Central memory CD8-positive, alpha-beta T cell (primary cell): ENCODE data around the gene NXPH1.

ENCODE experiments used
- ATAC-seq: fragments of 150-1000 bp; cut with Tn5 transposase; replicated peaks from 2 replicates; pipeline ENCODE4 v1.10.0; 2022; ENCODE audit warnings: mild to moderate bottlenecking, moderate FRiP score, moderate number of reproducible peaks; ENCODE audit not compliant: poor library complexity, severe bottlenecking; ENCODE audit errors: extremely low read depth
- DNase-seq, 2 donors: peaks; one replicate each; pipeline ENCODE4 v3.0.0; 2021; ENCODE audit warnings: low spot score in 2 of 2
- H3K27ac Mint-ChIP-seq: one replicate; pipeline ENCODE4 v1.8.0; 2022; ENCODE audit warnings: low read depth, mild to moderate bottlenecking, moderate library complexity, mixed read lengths
- H3K27me3 Mint-ChIP-seq: one replicate; pipeline ENCODE4 v1.8.0; 2022; ENCODE audit warnings: mixed read lengths
- H3K36me3 Mint-ChIP-seq: one replicate; pipeline ENCODE4 v1.8.0; 2022; ENCODE audit warnings: mild to moderate bottlenecking, moderate library complexity, mixed read lengths; ENCODE audit not compliant: insufficient read depth
- H3K4me1 Mint-ChIP-seq: one replicate; pipeline ENCODE4 v1.8.0; 2022; ENCODE audit warnings: mixed read lengths
- H3K4me3 Mint-ChIP-seq: one replicate; pipeline ENCODE4 v1.8.0; 2022; ENCODE audit warnings: mild to moderate bottlenecking, moderate library complexity, mixed read lengths
- H3K9me3 Mint-ChIP-seq: one replicate; pipeline ENCODE4 v1.8.0; 2022; ENCODE audit warnings: mixed read lengths

NXPH1 gene

DNA sequence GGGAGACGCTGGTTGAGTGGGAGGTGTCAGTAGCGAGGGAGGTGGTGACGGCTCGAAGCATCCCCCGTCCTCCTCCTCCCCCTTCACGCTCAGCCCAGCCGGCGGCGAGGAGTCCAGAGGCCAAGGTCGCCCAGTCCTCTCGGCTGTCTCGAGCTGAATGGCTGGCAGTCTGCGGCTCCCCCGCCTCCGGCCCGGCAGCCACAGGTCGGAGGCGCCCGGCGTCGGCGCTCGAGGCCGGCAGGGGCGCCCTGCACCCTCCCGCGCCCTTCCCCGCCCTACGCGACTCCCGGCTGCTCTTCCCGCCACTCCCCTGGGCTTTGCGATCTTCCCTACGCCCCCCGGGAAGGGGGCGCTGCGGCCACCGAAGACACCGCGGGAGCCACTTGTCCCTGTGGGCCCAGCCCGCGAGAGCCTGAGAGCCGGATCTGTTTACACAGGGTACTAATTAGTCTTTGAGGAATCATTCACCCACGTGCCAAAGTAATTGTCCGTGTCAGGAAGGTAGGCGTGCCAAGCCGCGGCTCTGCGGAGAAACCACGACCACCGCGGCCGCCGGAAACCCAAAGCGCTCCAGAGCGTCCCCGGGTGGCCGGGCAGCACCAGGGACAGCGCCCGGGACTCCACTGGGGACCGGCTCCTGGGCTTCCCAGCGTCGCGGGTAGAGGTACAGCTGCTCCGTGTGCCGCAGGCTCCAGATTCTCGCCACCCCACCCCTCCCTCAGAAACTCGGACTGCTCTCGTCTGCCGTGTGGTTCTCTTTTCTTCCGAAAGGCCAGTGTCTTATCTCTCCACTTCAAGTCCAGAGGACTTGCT lies at the start of gene NXPH1:
TSS of gene NXPH1 (plus strand) at position 133 of the 813 bp plus-strand sequence.
- peaks cover 68% of the 10 kb centered on the region for H3K27me3 Mint-ChIP-seq
- peaks cover 1% of the 10 kb centered on the region for H3K36me3 Mint-ChIP-seq
- peaks cover 5% of the 10 kb centered on the region for H3K9me3 Mint-ChIP-seq
- ATAC-seq (peak; percentile 28), DNase-seq (no peak)
- H3K27ac Mint-ChIP-seq: no peak within 1 kb of the TSS
- H3K4me3 Mint-ChIP-seq: peak within 1 kb of the TSS; percentile 34
- H3K4me1 Mint-ChIP-seq: peaks cover 21% of the 10 kb centered on the region

DNA sequence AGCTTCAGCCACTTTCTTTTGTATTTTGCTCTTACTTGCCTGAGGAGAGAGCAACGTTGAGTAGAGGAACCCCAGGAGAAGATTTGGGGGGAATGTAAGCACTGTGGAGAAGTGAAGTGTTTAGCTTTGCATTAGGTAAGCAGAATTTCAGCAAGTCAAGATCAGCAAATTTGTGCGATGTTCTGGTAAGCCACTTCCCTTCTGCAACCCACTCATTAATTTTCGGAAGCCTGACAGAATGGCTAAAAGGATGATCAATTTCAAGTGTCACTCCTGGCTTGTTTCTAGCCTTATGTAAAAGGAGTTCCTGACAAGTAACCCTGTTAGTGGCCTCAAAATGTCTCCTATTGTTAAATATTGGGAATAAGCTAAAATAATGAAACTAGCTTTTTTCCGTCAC lies 48.5 kb upstream of the NXPH1 start:
- no peak overlapping the region for H3K27ac Mint-ChIP-seq
- H3K4me3 Mint-ChIP-seq: no peak overlapping the region

DNA sequence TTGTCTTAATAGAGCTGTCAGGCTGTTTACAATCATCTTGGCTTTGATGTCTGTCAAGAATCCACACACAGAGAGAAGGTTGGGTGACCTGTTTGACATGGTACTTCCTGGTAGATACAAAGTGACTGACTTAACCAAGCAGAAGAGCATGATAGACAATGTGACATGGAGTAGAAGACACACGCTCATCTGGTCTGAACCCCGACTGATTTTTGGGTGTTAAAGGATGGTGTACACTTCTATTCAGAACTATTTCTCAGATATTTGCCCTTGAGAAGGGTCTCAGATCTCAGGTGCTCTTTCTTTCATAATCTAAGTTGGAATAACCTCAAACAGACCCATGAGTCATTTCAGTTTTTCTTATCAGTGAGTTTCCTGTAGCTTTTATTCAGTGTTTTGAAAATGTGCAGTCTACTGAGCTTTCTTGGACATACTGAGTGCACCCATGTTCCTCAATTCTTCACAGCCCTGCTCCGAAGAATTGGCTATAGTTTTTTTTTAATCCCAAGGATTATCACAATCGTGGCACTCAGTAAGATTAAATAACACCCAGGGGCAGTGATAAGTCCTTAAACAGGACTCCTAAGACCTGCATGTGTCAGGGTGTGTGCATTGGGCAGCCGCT lies 46.4 kb upstream of the NXPH1 start:
- DNase-seq (no peak), ATAC-seq (no peak)
- Mint-ChIP-seq H3K27me3 (peaks cover 50% of the 10 kb centered on the region), H3K36me3 (no peaks in the 10 kb centered on the region), H3K4me1 (no peaks in the 10 kb centered on the region), H3K4me3 (no peak overlapping the region), H3K9me3 (no peaks in the 10 kb centered on the region), H3K27ac (no peak overlapping the region)

More for the DNA sequence above, 48.5 kb upstream of the NXPH1 start:
- Mint-ChIP-seq H3K36me3 (no peaks in the 10 kb centered on the region), H3K4me1 (no peaks in the 10 kb centered on the region), H3K9me3 (no peaks in the 10 kb centered on the region), H3K27me3 (peaks cover 41% of the 10 kb centered on the region)
- ATAC-seq: no peak
- DNase-seq: no peak

DNA sequence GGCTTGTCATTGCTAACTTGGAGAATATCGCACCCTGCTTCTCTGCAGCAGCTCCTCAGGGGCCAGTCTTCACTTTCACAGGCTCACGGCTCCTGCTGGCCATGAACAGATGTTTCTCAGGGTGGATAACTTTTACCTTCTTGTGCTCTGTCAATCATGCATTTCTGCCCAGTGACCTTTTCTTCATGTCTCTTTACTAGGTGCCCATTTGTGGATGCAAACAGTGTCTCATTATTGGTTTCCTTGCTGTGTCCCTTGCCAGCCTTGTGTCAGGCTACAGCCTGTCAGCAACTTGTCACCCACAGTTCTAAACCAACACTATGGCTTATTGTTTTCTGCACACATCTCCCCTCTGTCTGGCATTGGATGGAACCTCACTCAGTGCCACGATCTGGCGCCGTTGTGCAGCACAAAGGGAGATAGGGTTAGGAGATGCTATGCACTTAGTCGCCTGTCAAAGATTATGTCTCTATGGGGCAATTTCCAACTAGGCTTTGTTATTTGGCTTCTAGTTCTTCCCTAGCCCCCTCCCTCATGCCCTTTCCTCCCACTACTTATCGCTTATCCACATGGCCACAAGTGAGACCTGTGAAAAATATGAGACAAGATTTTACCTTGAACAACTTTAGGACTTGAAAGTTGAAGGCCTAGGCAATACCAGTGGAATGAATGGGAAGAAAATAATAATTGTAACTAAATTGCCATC lies 45.7 kb upstream of the NXPH1 start:
- ATAC-seq: no peak
- Mint-ChIP-seq H3K4me1 (no peaks in the 10 kb centered on the region), H3K27ac (no peak overlapping the region), H3K36me3 (peaks cover 1% of the 10 kb centered on the region), H3K4me3 (no peak overlapping the region), H3K27me3 (peaks cover 52% of the 10 kb centered on the region), H3K9me3 (no peaks in the 10 kb centered on the region)
- DNase-seq: no peak

GRCh38 chr7:8388257-8388625 lies 45.2 kb upstream of the NXPH1 start:
- H3K4me1 Mint-ChIP-seq: no peaks in the 10 kb centered on the region
- ATAC-seq: no peak
- H3K27ac Mint-ChIP-seq: no peak overlapping the region
- peaks cover 56% of the 10 kb centered on the region for H3K27me3 Mint-ChIP-seq
- no peaks in the 10 kb centered on the region for H3K9me3 Mint-ChIP-seq
- H3K36me3 Mint-ChIP-seq: peaks cover 2% of the 10 kb centered on the region
- no peak overlapping the region for H3K4me3 Mint-ChIP-seq
- DNase-seq: no peak

DNA sequence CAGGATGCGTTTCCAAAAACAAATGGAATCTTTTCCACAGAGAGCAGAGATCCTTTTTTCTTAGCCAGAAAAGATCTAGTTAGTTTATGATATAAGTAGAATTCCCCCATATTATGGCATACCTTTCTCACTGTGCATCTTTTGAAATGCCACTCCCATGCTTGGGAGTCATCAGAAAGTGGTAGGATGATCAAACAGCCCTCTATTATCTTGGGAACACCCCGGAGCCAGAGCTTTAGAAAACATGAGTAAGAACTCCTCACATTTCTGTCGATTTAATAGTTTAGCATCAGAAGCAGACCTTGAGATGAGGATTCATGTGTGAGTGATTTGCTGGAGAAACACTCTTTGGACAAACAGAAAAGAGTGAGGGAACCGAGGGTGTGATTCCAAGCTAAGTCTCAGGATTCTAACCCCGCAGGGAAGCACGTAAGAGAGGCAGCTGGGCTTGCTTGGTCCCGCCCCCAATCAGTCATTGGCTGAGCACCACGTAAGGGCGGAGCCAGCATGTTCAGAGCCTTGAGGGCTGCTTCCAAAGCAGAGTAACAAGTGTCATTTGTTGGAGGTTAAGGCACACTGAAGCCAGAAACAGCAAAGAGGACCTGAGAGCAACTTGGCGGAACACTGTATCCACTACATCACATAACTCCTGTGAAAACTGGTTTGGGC lies 43.7 kb upstream of the NXPH1 start:
- Mint-ChIP-seq H3K4me3 (no peak overlapping the region), H3K9me3 (no peaks in the 10 kb centered on the region), H3K27me3 (peaks cover 60% of the 10 kb centered on the region), H3K4me1 (no peaks in the 10 kb centered on the region), H3K27ac (no peak overlapping the region), H3K36me3 (peaks cover 2% of the 10 kb centered on the region)
- ATAC-seq (no peak), DNase-seq (no peak)

DNA sequence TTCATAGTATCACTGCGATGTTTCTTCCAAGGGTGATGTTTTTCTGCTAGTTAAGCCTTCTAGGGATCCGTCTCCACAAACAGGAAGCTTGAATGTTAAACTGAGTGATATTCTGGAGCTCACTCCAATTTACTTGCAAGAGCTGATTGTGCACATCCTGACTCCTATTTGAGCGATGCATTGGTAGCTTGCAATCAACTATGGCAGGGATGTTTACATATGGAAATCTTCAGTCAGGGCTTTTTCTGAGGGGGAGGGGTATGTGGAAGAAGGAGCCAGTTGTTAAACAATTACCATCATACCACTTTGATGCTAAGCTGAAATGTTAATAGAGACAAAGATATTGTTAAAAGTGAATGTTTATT lies 43.2 kb upstream of the NXPH1 start:
- Mint-ChIP-seq H3K36me3 (peaks cover 2% of the 10 kb centered on the region), H3K4me1 (no peaks in the 10 kb centered on the region), H3K4me3 (no peak overlapping the region), H3K27ac (no peak overlapping the region), H3K9me3 (no peaks in the 10 kb centered on the region), H3K27me3 (peaks cover 58% of the 10 kb centered on the region)
- DNase-seq: no peak
- no peak for ATAC-seq

- no peak overlapping the region for H3K4me3 Mint-ChIP-seq
- no peaks in the 10 kb centered on the region for H3K4me1 Mint-ChIP-seq
- no peak for DNase-seq
- peaks cover 57% of the 10 kb centered on the region for H3K27me3 Mint-ChIP-seq
- peaks cover 2% of the 10 kb centered on the region for H3K36me3 Mint-ChIP-seq
- H3K27ac Mint-ChIP-seq: no peak overlapping the region
- no peak for ATAC-seq
- H3K9me3 Mint-ChIP-seq: no peaks in the 10 kb centered on the region
Observed at GRCh38 chr7:8391353-8392062, 41.9 kb upstream of the NXPH1 start.

DNA sequence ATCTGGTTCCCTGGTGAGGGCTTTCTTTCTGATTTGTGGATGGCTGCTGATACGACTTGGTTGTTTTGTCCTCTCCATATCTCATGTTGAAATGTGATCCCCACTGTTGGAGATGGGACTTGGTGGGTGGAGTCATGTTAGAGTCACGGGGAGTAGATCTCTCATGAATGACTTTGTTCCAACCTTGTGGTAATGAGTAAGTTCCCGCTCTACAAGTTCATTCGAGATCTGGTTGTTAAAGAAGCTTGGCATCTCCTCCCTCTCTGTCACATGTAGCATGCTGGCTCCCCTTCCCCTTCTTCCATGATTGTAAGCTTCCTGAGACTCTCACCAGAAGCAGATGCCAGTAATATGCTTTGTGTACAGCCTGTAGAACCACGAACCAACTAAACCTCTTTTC lies 37.1 kb upstream of the NXPH1 start:
- H3K4me3 Mint-ChIP-seq: no peak overlapping the region
- no peak for ATAC-seq
- DNase-seq: no peak
- no peak overlapping the region for H3K27ac Mint-ChIP-seq
- H3K9me3 Mint-ChIP-seq: no peaks in the 10 kb centered on the region
- H3K4me1 Mint-ChIP-seq: no peaks in the 10 kb centered on the region
- H3K36me3 Mint-ChIP-seq: peaks cover 2% of the 10 kb centered on the region
- peaks cover 54% of the 10 kb centered on the region for H3K27me3 Mint-ChIP-seq

DNA sequence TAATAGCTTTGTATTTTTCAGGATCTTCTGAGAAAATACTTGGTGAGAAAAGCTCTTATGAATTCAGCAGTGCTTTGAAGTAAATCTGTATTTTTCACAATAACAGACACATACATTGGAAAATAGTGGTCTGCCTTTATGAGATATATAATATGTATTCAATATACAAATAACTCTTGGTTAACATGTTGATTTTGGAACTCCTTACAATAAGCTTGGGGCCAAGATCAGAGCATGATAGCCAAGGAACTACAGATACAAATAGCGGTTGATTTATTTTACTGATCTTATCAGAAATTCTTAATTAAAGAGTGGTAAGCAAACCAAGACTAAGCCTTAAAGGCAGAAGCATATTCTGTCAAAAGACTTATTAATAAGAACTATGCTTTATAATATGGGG lies 24.5 kb upstream of the NXPH1 start:
- Mint-ChIP-seq H3K36me3 (no peaks in the 10 kb centered on the region), H3K27me3 (peaks cover 43% of the 10 kb centered on the region), H3K4me1 (no peaks in the 10 kb centered on the region), H3K9me3 (no peaks in the 10 kb centered on the region), H3K27ac (no peak overlapping the region), H3K4me3 (no peak overlapping the region)
- no peak for ATAC-seq
- no peak for DNase-seq

GRCh38 chr7:8411103-8411502 lies 22.3 kb upstream of the NXPH1 start:
- H3K27ac Mint-ChIP-seq: no peak overlapping the region
- peaks cover 35% of the 10 kb centered on the region for H3K27me3 Mint-ChIP-seq
- no peaks in the 10 kb centered on the region for H3K36me3 Mint-ChIP-seq
- no peaks in the 10 kb centered on the region for H3K9me3 Mint-ChIP-seq
- no peaks in the 10 kb centered on the region for H3K4me1 Mint-ChIP-seq
- DNase-seq: no peak
- H3K4me3 Mint-ChIP-seq: no peak overlapping the region
- no peak for ATAC-seq

GRCh38 chr7:8413600-8413999 lies 19.8 kb upstream of the NXPH1 start:
- no peak for DNase-seq
- Mint-ChIP-seq H3K36me3 (no peaks in the 10 kb centered on the region), H3K27ac (no peak overlapping the region), H3K4me3 (no peak overlapping the region), H3K4me1 (no peaks in the 10 kb centered on the region), H3K27me3 (peaks cover 47% of the 10 kb centered on the region), H3K9me3 (no peaks in the 10 kb centered on the region)
- ATAC-seq: no peak
